HCT116 (cell line): ENCODE data around the gene ANKRD44. TPM values are rescaled to one million over a fixed set of nuclear protein-coding genes. Genes with fewer than 3 reads are reported as not detected.

Source experiments
- ATAC-seq: fragments of 200-7000 bp; cut with Tn5 transposase; 2 replicates; pipeline ENCODE4 v1.9.1; 2020; ENCODE audit warnings: mild to moderate bottlenecking, moderate library complexity
- BruUV-seq: library from RNA; stranded (reverse); fragments of 400-500 nt; replicated peaks from 2 replicates; lab custom pipeline; 2021; lab: Mats Ljungman, UMichigan
- CTCF ChIA-PET: fragments of 300-600 bp; sonication (Branson Sonifier 250); formaldehyde crosslinking; loops from one replicate; lab custom pipeline; 2021; ENCODE audit warnings: antibody characterized with exemption; lab: Charles Lee
- POLR2A ChIA-PET: fragments of 300-600, 350-600 bp; sonication (Branson Sonifier 250); formaldehyde crosslinking; loops from one replicate; lab custom pipeline; 2021; ENCODE audit warnings: antibody characterized with exemption; lab: Charles Lee
- RAD21 ChIA-PET, 2 experiments: fragments of 300-600 bp; sonication (Branson Sonifier 250); formaldehyde crosslinking; loops; one replicate each; lab custom pipeline; 2023; ENCODE audit warnings: low total read pairs in 2 of 2; ENCODE audit not compliant: uncharacterized antibody in 2 of 2, unreplicated experiment in 2 of 2, low non-redundant PET in 1 of 2; lab: Charles Lee
- DNase-seq: peaks from one replicate; pipeline ENCODE4 v3.0.0-alpha.2; 2010; ENCODE audit warnings: low read depth, low spot score
- H2AFZ ChIP-seq: fragments of 200-600 bp; shearing (Covaris generic), sonication (generic); 2 replicates; pipeline ENCODE4 v1.6.1; 2017; ENCODE audit warnings: low read depth, mixed run types, mixed read lengths, antibody characterized with exemption, low read length; ENCODE audit not compliant: poor library complexity, severe bottlenecking
- H3K27ac ChIP-seq: 2 replicates; pipeline ENCODE4 v1.5.1; 2012; ENCODE audit warnings: low read depth, low read length
- H3K27me3 ChIP-seq: fragments of 200-600 bp; sonication (generic); 2 replicates; pipeline ENCODE4 v1.6.1; 2016; ENCODE audit warnings: mixed run types, low read length, mixed read lengths; ENCODE audit not compliant: insufficient read depth
- H3K36me3 ChIP-seq, 2 experiments: fragments of 200-500 bp in 1 of 2; fragments of 200-600 bp in 1 of 2; sonication (Bioruptor generic) in 1 of 2; sonication (generic) in 1 of 2; 2 replicates each; pipeline versions ENCODE4 v1.5.1 to v1.6.1; 2014 to 2016; ENCODE audit warnings: low read length in 2 of 2, inconsistent platforms in 1 of 2, mixed read lengths in 1 of 2, mixed run types in 1 of 2; ENCODE audit not compliant: insufficient read depth in 2 of 2, control insufficient read depth in 1 of 2
- H3K4me1 ChIP-seq, 2 experiments: fragments of 200-600 bp in 1 of 2; sonication (generic) in 1 of 2; 2 replicates each; pipeline versions ENCODE4 v1.5.1 to v1.6.1; 2012 to 2017; ENCODE audit warnings: low read length in 2 of 2, inconsistent platforms in 1 of 2, mild to moderate bottlenecking in 1 of 2, mixed read lengths in 1 of 2, mixed run types in 1 of 2, moderate library complexity in 1 of 2; ENCODE audit not compliant: insufficient read depth in 2 of 2, control insufficient read depth in 1 of 2
- H3K4me2 ChIP-seq: fragments of 200-600 bp; sonication (generic); 2 replicates; pipeline ENCODE4 v1.6.1; 2017; ENCODE audit warnings: mixed run types, low read length, mixed read lengths
- H3K4me3 ChIP-seq, 2 experiments: fragments of 200-600 bp in 1 of 2; sonication (generic) in 1 of 2; replicated peaks in 1 of 2; 2 replicates each; pipeline ENCODE4 v1.5.1; 2011 to 2016; ENCODE audit warnings: low read length in 2 of 2, control low read depth in 1 of 2, low read depth in 1 of 2, mild to moderate bottlenecking in 1 of 2, mixed read lengths in 1 of 2, mixed run types in 1 of 2
- H3K79me2 ChIP-seq: fragments of 200-600 bp; sonication (generic); 2 replicates; pipeline ENCODE4 v1.6.1; 2017; ENCODE audit warnings: mild to moderate bottlenecking, mixed run types, low read length, moderate library complexity, mixed read lengths; ENCODE audit not compliant: insufficient read depth
- H3K9ac ChIP-seq: fragments of 200-600 bp; sonication (generic); 2 replicates; pipeline ENCODE4 v1.6.1; 2016; ENCODE audit warnings: low read length, mixed read lengths
- H3K9me2 ChIP-seq: fragments of 200-600 bp; sonication (generic), shearing (Covaris generic); 2 replicates; pipeline ENCODE4 v1.6.1; 2017; ENCODE audit warnings: mixed run types, mild to moderate bottlenecking, moderate library complexity; ENCODE audit not compliant: insufficient read depth
- H3K9me3 ChIP-seq, 2 experiments: fragments of 200-500 bp in 1 of 2; fragments of 200-600 bp in 1 of 2; sonication (Bioruptor generic) in 1 of 2; sonication (generic) in 1 of 2; 2 replicates each; pipeline ENCODE4 v1.6.1; 2014 to 2017; ENCODE audit warnings: low read length in 2 of 2, mixed read lengths in 2 of 2, inconsistent platforms in 1 of 2, low read depth in 1 of 2, mild to moderate bottlenecking in 1 of 2, mixed run types in 1 of 2, moderate library complexity in 1 of 2; ENCODE audit not compliant: control insufficient read depth in 1 of 2, insufficient read depth in 1 of 2
- H4K20me1 ChIP-seq: fragments of 200-600 bp; sonication (generic), shearing (Covaris generic); 2 replicates; pipeline ENCODE4 v1.6.1; 2017; ENCODE audit warnings: mixed run types, mild to moderate bottlenecking, moderate library complexity; ENCODE audit not compliant: insufficient read depth
- CBX3 ChIP-seq: IDR thresholded peaks from 2 replicates; pipeline ENCODE4 v1.6.1; 2012; ENCODE audit warnings: low read depth
- CEBPB ChIP-seq: IDR thresholded peaks from 2 replicates; pipeline ENCODE4 v1.6.1; 2012; ENCODE audit warnings: low read depth
- EGR1 ChIP-seq: IDR thresholded peaks from 2 replicates; pipeline ENCODE4 v1.6.1; 2012; ENCODE audit warnings: low read depth
- EZH2 ChIP-seq: fragments of 200-600 bp; sonication (generic); IDR thresholded peaks from 2 replicates; pipeline ENCODE4 v1.6.1; 2017; ENCODE audit warnings: antibody characterized with exemption, mixed run types
- FOSL1 ChIP-seq: IDR thresholded peaks from 2 replicates; pipeline ENCODE4 v1.6.1; 2012; ENCODE audit warnings: low read depth
- POLR2AphosphoS5 ChIP-seq: IDR thresholded peaks from 2 replicates; pipeline ENCODE4 v1.6.1; 2011; ENCODE audit warnings: mild to moderate bottlenecking, low read depth, low read length, moderate library complexity
- SIN3A ChIP-seq: IDR thresholded peaks from 2 replicates; pipeline ENCODE4 v1.6.1; 2012; ENCODE audit warnings: low read depth
- YY1 ChIP-seq: IDR thresholded peaks from 2 replicates; pipeline ENCODE4 v1.6.1; 2011; ENCODE audit warnings: low read length, low read depth, moderate library complexity, mild to moderate bottlenecking; ENCODE audit not compliant: insufficient replicate concordance; ENCODE audit errors: extremely low read depth
- ZFX ChIP-seq: fragments of 450-650 bp; IDR thresholded peaks from 2 replicates; pipeline ENCODE4 v1.6.1; 2017
- ZNF274 ChIP-seq: fragments of 200-500 bp; sonication (Bioruptor generic); IDR thresholded peaks from 2 replicates; pipeline ENCODE4 v1.6.1; 2014; ENCODE audit warnings: mild to moderate bottlenecking, low read depth, low read length, inconsistent platforms
- intact Hi-C: fragments of 100-400 bp; cut with micrococcal nuclease; formaldehyde crosslinking; loops from 2 replicates; pipeline ENCODE4 v1.10.0; 2022
- total RNA-seq: library from RNA; stranded (reverse); gene quantifications from one replicate; pipeline ENCODE4 v1.2.1, GENCODE V29; 2021; ENCODE audit not compliant: unreplicated experiment
- TF ChIP-seq, protein P1 (sequence below): IDR thresholded peaks from 2 replicates; pipeline ENCODE4 v1.6.1; 2012; ENCODE audit warnings: low read depth
- TF ChIP-seq, protein P2 (sequence below): IDR thresholded peaks from 2 replicates; pipeline ENCODE4 v1.6.1; 2012
- TF ChIP-seq, protein P3 (sequence below), 3 experiments: fragments of 200-600 bp in 1 of 3; sonication (generic) in 1 of 3; IDR thresholded peaks in 2 of 3; conservative IDR thresholded peaks in 1 of 3; 2 replicates each; pipeline ENCODE4 v1.5.1; 2012 to 2017; ENCODE audit warnings: low read depth in 2 of 3, low read length in 2 of 3, antibody characterized with exemption in 1 of 3, borderline replicate concordance in 1 of 3, control low read depth in 1 of 3, mild to moderate bottlenecking in 1 of 3, mixed read lengths in 1 of 3, mixed run types in 1 of 3, moderate library complexity in 1 of 3; ENCODE audit not compliant: insufficient read depth in 1 of 3

ANKRD44 gene
- total RNA-seq, 1 experiment from 2014 or later: 2.7 TPM

DNA sequence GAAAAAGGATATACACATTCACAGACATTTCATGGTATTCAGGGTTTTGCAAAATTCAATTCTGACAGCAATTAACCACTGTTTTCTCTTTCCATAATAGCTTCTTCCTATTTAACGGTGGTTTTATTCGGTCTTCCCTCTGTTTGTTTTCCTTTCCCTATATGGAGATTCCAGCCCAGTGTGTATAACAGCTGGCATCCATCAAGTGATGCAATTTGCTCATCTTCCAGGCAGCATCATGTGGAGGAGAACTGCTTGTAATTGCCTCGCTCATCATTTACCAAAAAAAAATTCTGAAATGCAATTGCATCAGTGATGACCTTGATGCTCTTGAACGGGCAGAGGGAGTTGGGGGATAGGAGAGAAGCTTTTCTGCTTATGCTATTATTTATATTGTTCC is 218.1 kb downstream of the ANKRD44 start:
- Histone ChIP-seq H3K4me2 (no peak overlapping the region), H3K4me1 (peaks cover 0 to 2% of the 10 kb centered on the region in 2 experiments; a peak in 2 of 4 replicates)
- no peak for DNase-seq
- TF ChIP-seq EZH2 (no peak), CBX3 (no peak), SIN3A (no peak), ZFX (no peak), YY1 (no peak), EGR1 (no peak), CEBPB (no peak), ZNF274 (no peak), FOSL1 (no peak), POLR2AphosphoS5 (no peak)
- TF ChIP-seq, protein P1, sequence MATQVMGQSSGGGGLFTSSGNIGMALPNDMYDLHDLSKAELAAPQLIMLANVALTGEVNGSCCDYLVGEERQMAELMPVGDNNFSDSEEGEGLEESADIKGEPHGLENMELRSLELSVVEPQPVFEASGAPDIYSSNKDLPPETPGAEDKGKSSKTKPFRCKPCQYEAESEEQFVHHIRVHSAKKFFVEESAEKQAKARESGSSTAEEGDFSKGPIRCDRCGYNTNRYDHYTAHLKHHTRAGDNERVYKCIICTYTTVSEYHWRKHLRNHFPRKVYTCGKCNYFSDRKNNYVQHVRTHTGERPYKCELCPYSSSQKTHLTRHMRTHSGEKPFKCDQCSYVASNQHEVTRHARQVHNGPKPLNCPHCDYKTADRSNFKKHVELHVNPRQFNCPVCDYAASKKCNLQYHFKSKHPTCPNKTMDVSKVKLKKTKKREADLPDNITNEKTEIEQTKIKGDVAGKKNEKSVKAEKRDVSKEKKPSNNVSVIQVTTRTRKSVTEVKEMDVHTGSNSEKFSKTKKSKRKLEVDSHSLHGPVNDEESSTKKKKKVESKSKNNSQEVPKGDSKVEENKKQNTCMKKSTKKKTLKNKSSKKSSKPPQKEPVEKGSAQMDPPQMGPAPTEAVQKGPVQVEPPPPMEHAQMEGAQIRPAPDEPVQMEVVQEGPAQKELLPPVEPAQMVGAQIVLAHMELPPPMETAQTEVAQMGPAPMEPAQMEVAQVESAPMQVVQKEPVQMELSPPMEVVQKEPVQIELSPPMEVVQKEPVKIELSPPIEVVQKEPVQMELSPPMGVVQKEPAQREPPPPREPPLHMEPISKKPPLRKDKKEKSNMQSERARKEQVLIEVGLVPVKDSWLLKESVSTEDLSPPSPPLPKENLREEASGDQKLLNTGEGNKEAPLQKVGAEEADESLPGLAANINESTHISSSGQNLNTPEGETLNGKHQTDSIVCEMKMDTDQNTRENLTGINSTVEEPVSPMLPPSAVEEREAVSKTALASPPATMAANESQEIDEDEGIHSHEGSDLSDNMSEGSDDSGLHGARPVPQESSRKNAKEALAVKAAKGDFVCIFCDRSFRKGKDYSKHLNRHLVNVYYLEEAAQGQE: no peak
- TF ChIP-seq, protein P2, sequence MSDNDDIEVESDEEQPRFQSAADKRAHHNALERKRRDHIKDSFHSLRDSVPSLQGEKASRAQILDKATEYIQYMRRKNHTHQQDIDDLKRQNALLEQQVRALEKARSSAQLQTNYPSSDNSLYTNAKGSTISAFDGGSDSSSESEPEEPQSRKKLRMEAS: no peak
- TF ChIP-seq, protein P3, sequence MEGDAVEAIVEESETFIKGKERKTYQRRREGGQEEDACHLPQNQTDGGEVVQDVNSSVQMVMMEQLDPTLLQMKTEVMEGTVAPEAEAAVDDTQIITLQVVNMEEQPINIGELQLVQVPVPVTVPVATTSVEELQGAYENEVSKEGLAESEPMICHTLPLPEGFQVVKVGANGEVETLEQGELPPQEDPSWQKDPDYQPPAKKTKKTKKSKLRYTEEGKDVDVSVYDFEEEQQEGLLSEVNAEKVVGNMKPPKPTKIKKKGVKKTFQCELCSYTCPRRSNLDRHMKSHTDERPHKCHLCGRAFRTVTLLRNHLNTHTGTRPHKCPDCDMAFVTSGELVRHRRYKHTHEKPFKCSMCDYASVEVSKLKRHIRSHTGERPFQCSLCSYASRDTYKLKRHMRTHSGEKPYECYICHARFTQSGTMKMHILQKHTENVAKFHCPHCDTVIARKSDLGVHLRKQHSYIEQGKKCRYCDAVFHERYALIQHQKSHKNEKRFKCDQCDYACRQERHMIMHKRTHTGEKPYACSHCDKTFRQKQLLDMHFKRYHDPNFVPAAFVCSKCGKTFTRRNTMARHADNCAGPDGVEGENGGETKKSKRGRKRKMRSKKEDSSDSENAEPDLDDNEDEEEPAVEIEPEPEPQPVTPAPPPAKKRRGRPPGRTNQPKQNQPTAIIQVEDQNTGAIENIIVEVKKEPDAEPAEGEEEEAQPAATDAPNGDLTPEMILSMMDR (IDR thresholded peaks at IDR 0.05 in 2 of 3, conservative IDR thresholded peaks at IDR 0.05 in 1 of 3; ENCODE audit: borderline replicate concordance in 1 of 3, insufficient read depth in 1 of 3, low read depth in 2 of 3, low read length in 2 of 3): no peak
- TF ChIP-seq, all 23 proteins: peak for 0
- H3K36me3 ChIP-seq: no peaks in the 10 kb centered on the region
- H3K79me2 ChIP-seq: no peaks in the 10 kb centered on the region
- no peak overlapping the region for H3K9ac ChIP-seq
- no peaks in the 10 kb centered on the region for H3K9me2 ChIP-seq
- H3K27ac ChIP-seq: no peak overlapping the region
- no peaks in the 10 kb centered on the region for H4K20me1 ChIP-seq
- no peaks in the 10 kb centered on the region for H3K9me3 ChIP-seq
- POLR2A ChIA-PET: no interaction called here
- CTCF ChIA-PET: no interaction called here
- no peak for ATAC-seq
- no peak overlapping the region for H3K4me3 ChIP-seq
- intact Hi-C loops: no loop called here
- BruUV-seq: no TSS peak
- RAD21 ChIA-PET: no interaction called here
- H2AFZ ChIP-seq: no peak overlapping the region
- no peaks in the 10 kb centered on the region for H3K27me3 ChIP-seq
